ENCODE results near the gene AFAP1L2.

AFAP1L2 gene

GRCh38 chr10:114392112-114392835, 12.0 kb downstream of the AFAP1L2 start:
- no peak for DNase-seq (ENCODE audit: extremely low read depth in 1 of 2, low read depth in 1 of 2)

GRCh38 chr10:114391599-114391998, 12.7 kb downstream of the AFAP1L2 start:
- no peak for DNase-seq (ENCODE audit: extremely low read depth in 1 of 2, low read depth in 1 of 2)

GRCh38 chr10:114389426-114389825, 14.9 kb downstream of the AFAP1L2 start:
- DNase-seq (ENCODE audit: extremely low read depth in 1 of 2, low read depth in 1 of 2), result no peak

- DNase-seq (ENCODE audit: extremely low read depth in 1 of 2, low read depth in 1 of 2), result no peak
Measured at GRCh38 chr10:114388275-114388674, 16.0 kb downstream of the AFAP1L2 start.

- no peak for DNase-seq (ENCODE audit: extremely low read depth in 1 of 2, low read depth in 1 of 2)
Measured at GRCh38 chr10:114387784-114388183, 16.5 kb downstream of the AFAP1L2 start.

GRCh38 chr10:114386452-114386851, 17.9 kb downstream of the AFAP1L2 start:
- no peak for DNase-seq (ENCODE audit: extremely low read depth in 1 of 2, low read depth in 1 of 2)

- DNase-seq (ENCODE audit: extremely low read depth in 1 of 2, low read depth in 1 of 2), result no peak
Measured at GRCh38 chr10:114385557-114385956, 18.7 kb downstream of the AFAP1L2 start.

- DNase-seq (ENCODE audit: extremely low read depth in 1 of 2, low read depth in 1 of 2), result no peak
Measured at GRCh38 chr10:114384601-114385000, 19.7 kb downstream of the AFAP1L2 start.

- no peak for DNase-seq (ENCODE audit: extremely low read depth in 1 of 2, low read depth in 1 of 2)
Measured at GRCh38 chr10:114384181-114384580, 20.1 kb downstream of the AFAP1L2 start.

GRCh38 chr10:114380797-114381196, 23.5 kb downstream of the AFAP1L2 start:
- DNase-seq (ENCODE audit: extremely low read depth in 1 of 2, low read depth in 1 of 2), result no peak

GRCh38 chr10:114380060-114380459, 24.2 kb downstream of the AFAP1L2 start:
- no peak for DNase-seq (ENCODE audit: extremely low read depth in 1 of 2, low read depth in 1 of 2)

- no peak for DNase-seq (ENCODE audit: extremely low read depth in 1 of 2, low read depth in 1 of 2)
Measured at GRCh38 chr10:114379631-114380041, 24.7 kb downstream of the AFAP1L2 start.

- no peak for DNase-seq (ENCODE audit: extremely low read depth in 1 of 2, low read depth in 1 of 2)
Measured at GRCh38 chr10:114376523-114376922, 27.8 kb downstream of the AFAP1L2 start.

GRCh38 chr10:114375047-114375446, 29.3 kb downstream of the AFAP1L2 start:
- no peak for DNase-seq (ENCODE audit: extremely low read depth in 1 of 2, low read depth in 1 of 2)

- no peak for DNase-seq (ENCODE audit: extremely low read depth in 1 of 2, low read depth in 1 of 2)
Measured at GRCh38 chr10:114374053-114374791, 30.1 kb downstream of the AFAP1L2 start.

GRCh38 chr10:114373631-114374030, 30.7 kb downstream of the AFAP1L2 start:
- DNase-seq (ENCODE audit: extremely low read depth in 1 of 2, low read depth in 1 of 2), result no peak

- DNase-seq (ENCODE audit: extremely low read depth in 1 of 2, low read depth in 1 of 2), result no peak
Measured at GRCh38 chr10:114372995-114373394, 31.3 kb downstream of the AFAP1L2 start.

- DNase-seq (ENCODE audit: extremely low read depth in 1 of 2, low read depth in 1 of 2), result no peak
Measured at GRCh38 chr10:114372179-114372578, 32.1 kb downstream of the AFAP1L2 start.

- DNase-seq (ENCODE audit: extremely low read depth in 1 of 2, low read depth in 1 of 2), result no peak
Measured at GRCh38 chr10:114370966-114371365, 33.3 kb downstream of the AFAP1L2 start.

GRCh38 chr10:114370199-114370598, 34.1 kb downstream of the AFAP1L2 start:
- DNase-seq (ENCODE audit: extremely low read depth in 1 of 2, low read depth in 1 of 2), result no peak

GRCh38 chr10:114368057-114368391, 36.3 kb downstream of the AFAP1L2 start:
- DNase-seq (ENCODE audit: extremely low read depth in 1 of 2, low read depth in 1 of 2), result no peak

- no peak for DNase-seq (ENCODE audit: extremely low read depth in 1 of 2, low read depth in 1 of 2)
Measured at GRCh38 chr10:114367351-114368056, 36.8 kb downstream of the AFAP1L2 start.

All from activated CD8-positive, alpha-beta memory T cell treated with anti-CD3 and anti-CD28 coated beads for 1 hour (primary cell).